ENCODE data around the gene SPEN. TPM values are rescaled to one million over a fixed set of nuclear protein-coding genes. Genes with fewer than 3 reads are reported as not detected.
"Not testable (repeated sequence)": the region's sequence is repeated elsewhere in the genome, so short reads cannot be mapped to it uniquely, and the experiment has no call there.

Gene SPEN
- total RNA-seq, 1 experiment from 2014 or later, result 4.8 TPM

DNA sequence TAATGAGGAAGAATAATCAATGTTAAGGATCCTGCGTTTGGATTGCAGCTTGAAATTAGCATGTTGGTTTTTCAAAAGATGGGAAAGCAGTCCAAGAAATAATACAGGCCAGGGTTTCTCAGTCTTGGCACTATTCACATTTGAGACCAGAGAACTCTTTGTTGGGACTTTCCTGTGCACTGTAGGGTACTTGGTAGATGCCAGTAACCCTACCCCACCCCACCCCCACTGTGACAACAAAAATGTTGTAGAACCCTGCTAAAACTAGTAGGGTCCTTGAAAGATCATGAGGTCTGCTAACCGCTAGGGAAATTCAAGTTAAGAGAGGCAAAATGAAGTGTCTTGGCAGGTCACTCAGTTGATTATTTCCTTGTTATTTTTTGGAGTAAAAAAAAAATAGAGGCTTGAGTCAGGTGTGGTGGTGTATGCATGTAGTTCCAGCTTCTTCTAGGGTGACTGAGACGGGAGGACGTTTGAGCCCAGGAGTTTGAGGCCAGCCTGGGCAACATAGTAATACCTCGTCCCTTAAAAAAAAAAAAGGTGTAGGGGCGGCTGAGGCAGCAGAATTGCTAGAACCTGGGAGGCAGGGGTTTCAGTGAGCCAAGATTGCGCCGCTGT is 53.3 kb downstream of the SPEN start:
- H3K4me3 ChIP-seq, result no peak overlapping the region
- no peaks in the 10 kb centered on the region for H3K27me3 ChIP-seq
- no peak for DNase-seq
- H3K36me3 ChIP-seq, result peaks cover 5% of the 10 kb centered on the region; the same call in 1 of the 2 replicates
- H3K9me3 ChIP-seq, result no peaks in the 10 kb centered on the region

- peaks cover 8% of the 10 kb centered on the region; the same call in 1 of the 2 replicates for H3K36me3 ChIP-seq
- H3K9me3 ChIP-seq, result no peaks in the 10 kb centered on the region
- H3K4me3 ChIP-seq, result no peak overlapping the region
- no peak for DNase-seq
- no peaks in the 10 kb centered on the region for H3K27me3 ChIP-seq
These were observed 55.4 kb downstream of the SPEN start for GRCh38 chr1:15902882-15903281.

DNA sequence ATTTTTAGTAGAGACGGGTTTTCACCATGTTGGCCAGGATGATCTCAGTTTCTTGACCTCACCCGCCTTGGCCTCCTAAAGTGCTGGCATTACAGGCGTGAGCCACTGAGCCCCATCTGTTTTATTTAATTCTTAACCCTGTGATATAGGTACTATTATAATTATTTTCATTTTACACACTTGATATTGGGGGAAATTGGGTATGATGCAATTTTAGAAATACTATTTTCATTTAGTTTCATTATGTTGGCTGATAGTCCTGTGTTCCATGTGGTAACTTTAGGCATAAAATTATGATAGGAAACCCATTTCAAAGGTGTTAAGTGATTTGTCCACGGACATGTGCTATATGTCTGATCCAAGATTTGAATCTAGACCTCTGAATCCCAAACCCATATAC is 61.1 kb downstream of the SPEN start:
- no peaks in the 10 kb centered on the region for H3K27me3 ChIP-seq
- no peak for DNase-seq
- H3K36me3 ChIP-seq, result peaks cover 47% of the 10 kb centered on the region
- H3K4me3 ChIP-seq, result no peak overlapping the region
- H3K9me3 ChIP-seq, result no peaks in the 10 kb centered on the region

- Histone ChIP-seq H3K36me3 (peaks cover 62% of the 10 kb centered on the region), H3K9me3 (no peaks in the 10 kb centered on the region), H3K4me3 (no peak overlapping the region), H3K27me3 (no peaks in the 10 kb centered on the region)
- DNase-seq, result no peak
These were observed 63.6 kb downstream of the SPEN start for GRCh38 chr1:15911141-15911540.

DNA sequence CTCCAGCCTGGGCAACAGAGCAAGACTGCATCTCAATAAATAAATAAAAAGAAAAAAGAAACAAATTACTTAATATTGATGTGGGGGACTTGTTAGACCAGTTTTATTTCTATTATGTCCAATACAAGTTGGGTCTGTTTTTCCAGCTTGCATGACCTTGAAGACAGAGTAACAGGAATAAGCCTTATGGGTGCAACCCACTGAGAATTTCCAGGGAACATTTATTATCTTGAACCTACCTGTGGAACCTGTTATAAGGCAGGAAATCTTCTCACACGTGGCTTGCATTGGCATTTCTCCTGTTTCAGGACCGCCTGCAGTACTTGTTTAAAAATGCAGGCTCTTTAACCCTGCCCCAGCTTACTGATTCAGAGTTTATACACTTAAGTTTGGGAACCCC is 64.4 kb downstream of the SPEN start:
- peaks cover 69% of the 10 kb centered on the region for H3K36me3 ChIP-seq
- no peak for DNase-seq

DNA sequence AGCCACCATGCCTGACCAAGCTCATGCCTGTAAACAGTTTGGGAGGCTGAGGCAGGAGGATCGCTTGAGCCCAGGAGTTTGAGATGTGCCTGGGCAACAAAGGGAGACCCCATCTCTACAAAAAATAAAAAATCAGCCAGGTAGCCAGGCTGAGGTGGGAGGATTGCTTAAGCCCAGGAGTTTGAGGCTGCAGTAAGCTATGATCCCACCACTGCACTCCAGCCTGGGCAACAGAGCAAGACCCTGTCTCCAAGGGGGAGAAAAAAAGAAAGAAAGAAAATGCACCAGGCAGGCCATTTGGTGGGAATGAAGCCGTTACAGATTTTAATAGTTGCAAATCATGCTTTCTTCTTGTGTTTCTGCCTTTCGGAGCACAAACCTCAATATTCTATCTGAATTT is 66.1 kb downstream of the SPEN start:
- not testable (repeated sequence) for H3K27me3 ChIP-seq, H3K4me3 ChIP-seq, DNase-seq, H3K9me3 ChIP-seq
- H3K36me3 ChIP-seq, result peaks cover 79% of the 10 kb centered on the region

More for the DNA sequence above, 64.4 kb downstream of the SPEN start:
- Histone ChIP-seq H3K27me3 (no peaks in the 10 kb centered on the region), H3K9me3 (no peaks in the 10 kb centered on the region), H3K4me3 (no peak overlapping the region)

GRCh38 chr1:15915991-15916390 is 68.5 kb downstream of the SPEN start:
- DNase-seq, result no peak
- Histone ChIP-seq H3K27me3 (no peaks in the 10 kb centered on the region), H3K4me3 (peak overlapping the region; percentile 4), H3K36me3 (peaks cover 85% of the 10 kb centered on the region), H3K9me3 (no peaks in the 10 kb centered on the region)

- Histone ChIP-seq H3K4me3 (peak overlapping the region; percentile 4), H3K36me3 (peaks cover 85% of the 10 kb centered on the region), H3K27me3 (no peaks in the 10 kb centered on the region), H3K9me3 (no peaks in the 10 kb centered on the region)
- DNase-seq, result peak; percentile 42
These were observed 68.9 kb downstream of the SPEN start for GRCh38 chr1:15916417-15916816.

- peaks cover 85% of the 10 kb centered on the region for H3K36me3 ChIP-seq
- no peaks in the 10 kb centered on the region for H3K9me3 ChIP-seq
- DNase-seq, result no peak
- H3K27me3 ChIP-seq, result no peaks in the 10 kb centered on the region
- no peak overlapping the region for H3K4me3 ChIP-seq
These were observed 69.4 kb downstream of the SPEN start for GRCh38 chr1:15916916-15917315.

GRCh38 chr1:15918962-15919715 is 71.6 kb downstream of the SPEN start:
- peaks cover 84% of the 10 kb centered on the region for H3K36me3 ChIP-seq
- H3K27me3 ChIP-seq, result no peaks in the 10 kb centered on the region
- H3K9me3 ChIP-seq, result no peaks in the 10 kb centered on the region
- no peak for DNase-seq
- H3K4me3 ChIP-seq, result no peak overlapping the region

GRCh38 chr1:15923241-15923640 is 75.7 kb downstream of the SPEN start:
- peaks cover 82% of the 10 kb centered on the region for H3K36me3 ChIP-seq
- no peak overlapping the region for H3K4me3 ChIP-seq
- H3K27me3 ChIP-seq, result no peaks in the 10 kb centered on the region
- no peak for DNase-seq
- no peaks in the 10 kb centered on the region for H3K9me3 ChIP-seq

DNA sequence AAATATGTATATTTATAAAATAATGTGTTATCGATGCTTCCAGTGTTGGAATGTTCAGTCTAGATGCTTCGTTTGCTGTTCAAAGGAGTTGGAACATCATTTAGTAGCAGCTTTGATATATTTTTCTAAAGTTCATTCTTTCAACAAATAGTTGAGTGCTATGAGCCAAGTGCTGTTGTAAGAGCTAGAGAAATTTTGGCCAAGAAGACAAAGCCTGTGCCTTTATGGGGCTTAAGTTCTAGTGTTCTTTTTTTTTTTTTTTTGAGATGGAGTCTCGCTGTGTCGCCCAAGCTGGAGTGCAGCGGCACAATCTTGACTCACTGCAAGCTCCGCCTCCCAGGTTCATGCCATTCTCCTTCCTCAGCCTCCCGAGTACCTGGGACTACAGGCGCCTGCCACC is 78.9 kb downstream of the SPEN start:
- H3K36me3 ChIP-seq, result peaks cover 77% of the 10 kb centered on the region
- not testable (repeated sequence) for H3K9me3 ChIP-seq, DNase-seq, H3K4me3 ChIP-seq, H3K27me3 ChIP-seq

DNA sequence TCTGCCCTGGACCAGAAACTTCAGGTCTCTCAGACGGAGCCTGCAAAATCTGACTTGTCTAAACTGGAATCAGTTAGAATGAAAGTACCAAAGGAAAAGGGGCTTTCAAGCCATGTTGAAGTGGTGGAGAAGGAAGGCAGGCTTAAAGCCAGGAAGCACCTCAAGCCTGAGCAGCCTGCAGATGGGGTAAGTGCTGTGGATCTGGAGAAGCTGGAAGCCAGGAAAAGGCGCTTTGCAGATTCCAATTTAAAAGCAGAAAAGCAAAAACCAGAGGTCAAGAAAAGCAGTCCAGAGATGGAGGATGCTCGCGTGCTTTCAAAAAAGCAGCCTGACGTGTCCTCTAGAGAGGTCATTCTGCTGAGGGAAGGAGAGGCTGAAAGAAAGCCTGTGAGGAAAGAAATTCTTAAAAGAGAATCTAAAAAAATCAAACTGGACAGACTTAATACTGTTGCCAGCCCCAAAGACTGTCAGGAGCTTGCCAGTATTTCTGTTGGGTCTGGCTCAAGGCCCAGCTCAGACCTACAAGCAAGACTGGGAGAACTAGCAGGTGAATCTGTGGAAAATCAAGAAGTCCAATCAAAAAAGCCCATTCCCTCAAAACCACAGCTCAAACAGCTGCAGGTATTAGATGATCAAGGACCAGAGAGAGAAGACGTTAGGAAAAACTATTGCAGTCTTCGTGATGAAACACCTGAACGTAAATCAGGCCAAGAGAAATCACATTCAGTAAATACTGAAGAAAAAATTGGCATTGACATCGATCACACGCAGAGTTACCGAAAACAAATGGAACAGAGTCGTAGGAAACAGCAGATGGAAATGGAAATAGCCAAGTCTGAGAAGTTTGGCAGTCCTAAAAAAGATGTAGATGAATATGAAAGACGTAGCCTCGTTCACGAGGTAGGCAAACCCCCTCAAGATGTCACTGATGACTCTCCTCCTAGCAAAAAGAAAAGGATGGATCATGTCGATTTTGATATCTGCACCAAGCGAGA is 81.8 kb downstream of the SPEN start:
- Histone ChIP-seq H3K4me3 (no peak overlapping the region), H3K27me3 (no peaks in the 10 kb centered on the region), H3K36me3 (peaks cover 66% of the 10 kb centered on the region), H3K9me3 (no peaks in the 10 kb centered on the region)
- DNase-seq, result no peak

DNA sequence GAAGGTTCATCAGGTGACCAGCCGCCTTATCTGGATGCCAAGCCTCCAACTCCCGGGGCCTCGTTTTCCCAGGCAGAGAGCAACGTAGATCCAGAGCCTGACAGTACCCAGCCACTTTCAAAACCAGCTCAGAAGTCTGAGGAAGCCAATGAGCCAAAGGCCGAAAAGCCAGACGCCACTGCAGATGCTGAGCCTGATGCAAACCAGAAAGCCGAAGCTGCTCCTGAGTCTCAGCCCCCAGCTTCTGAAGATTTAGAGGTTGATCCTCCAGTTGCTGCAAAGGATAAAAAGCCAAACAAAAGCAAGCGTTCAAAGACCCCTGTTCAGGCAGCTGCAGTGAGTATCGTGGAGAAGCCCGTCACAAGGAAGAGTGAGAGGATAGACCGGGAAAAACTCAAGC is 83.9 kb downstream of the SPEN start:
- no peak for DNase-seq
- Histone ChIP-seq H3K36me3 (peaks cover 54% of the 10 kb centered on the region), H3K27me3 (no peaks in the 10 kb centered on the region), H3K9me3 (no peaks in the 10 kb centered on the region), H3K4me3 (no peak overlapping the region)

GRCh38 chr1:15931884-15932283 is 84.4 kb downstream of the SPEN start:
- no peaks in the 10 kb centered on the region for H3K9me3 ChIP-seq
- no peak overlapping the region for H3K4me3 ChIP-seq
- peaks cover 52% of the 10 kb centered on the region for H3K36me3 ChIP-seq
- DNase-seq, result no peak
- H3K27me3 ChIP-seq, result no peaks in the 10 kb centered on the region

GRCh38 chr1:15932612-15933011 is 85.1 kb downstream of the SPEN start:
- H3K4me3 ChIP-seq, result no peak overlapping the region
- H3K36me3 ChIP-seq, result peaks cover 56% of the 10 kb centered on the region
- H3K9me3 ChIP-seq, result no peaks in the 10 kb centered on the region
- no peaks in the 10 kb centered on the region for H3K27me3 ChIP-seq
- DNase-seq, result no peak

GRCh38 chr1:15933684-15934083 is 86.2 kb downstream of the SPEN start:
- Histone ChIP-seq H3K36me3 (peaks cover 52% of the 10 kb centered on the region), H3K9me3 (no peaks in the 10 kb centered on the region), H3K4me3 (no peak overlapping the region), H3K27me3 (no peaks in the 10 kb centered on the region)
- no peak for DNase-seq

All from MG63 (cell line).